Activated T-cell treated with anti-CD3 and anti-CD28 coated beads for 24 hours (primary cell): ENCODE data around the gene ENDOU.

Source experiments
- DNase-seq: peaks from one replicate; pipeline ENCODE4 v3.0.0-alpha.2; 2020; ENCODE audit warnings: low read depth

Gene ENDOU

GRCh38 chr12:47725091-47725772 is at the start of gene ENDOU:
ENDOU (minus strand) TSS chr12:47725490; CDS start chr12:47725413, 77 bp downstream.
- DNase-seq: no peak

DNA sequence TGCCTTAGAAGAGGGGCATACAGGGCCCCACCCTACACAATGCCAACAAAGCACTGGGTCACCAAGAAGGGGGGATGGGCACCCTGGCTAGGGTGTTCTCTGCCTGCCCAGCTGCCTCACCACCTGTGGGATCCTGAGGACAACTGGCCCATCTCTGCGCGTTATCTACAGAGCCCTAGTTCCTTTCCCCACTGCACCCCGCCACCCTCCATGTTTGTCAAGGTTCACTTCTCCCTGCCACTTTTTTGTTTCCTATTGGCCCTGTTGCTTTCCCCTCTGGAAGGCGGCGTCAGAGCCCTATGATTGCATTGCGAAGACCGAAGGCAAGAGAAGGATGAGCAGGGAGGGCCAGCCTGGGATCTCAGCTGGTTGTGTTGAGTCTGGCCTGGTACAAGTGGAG is 49.4 kb upstream of the ENDOU start:
- DNase-seq: no peak

GRCh38 chr12:47773858-47774580 is 48.7 kb upstream of the ENDOU start:
- DNase-seq: no peak

DNA sequence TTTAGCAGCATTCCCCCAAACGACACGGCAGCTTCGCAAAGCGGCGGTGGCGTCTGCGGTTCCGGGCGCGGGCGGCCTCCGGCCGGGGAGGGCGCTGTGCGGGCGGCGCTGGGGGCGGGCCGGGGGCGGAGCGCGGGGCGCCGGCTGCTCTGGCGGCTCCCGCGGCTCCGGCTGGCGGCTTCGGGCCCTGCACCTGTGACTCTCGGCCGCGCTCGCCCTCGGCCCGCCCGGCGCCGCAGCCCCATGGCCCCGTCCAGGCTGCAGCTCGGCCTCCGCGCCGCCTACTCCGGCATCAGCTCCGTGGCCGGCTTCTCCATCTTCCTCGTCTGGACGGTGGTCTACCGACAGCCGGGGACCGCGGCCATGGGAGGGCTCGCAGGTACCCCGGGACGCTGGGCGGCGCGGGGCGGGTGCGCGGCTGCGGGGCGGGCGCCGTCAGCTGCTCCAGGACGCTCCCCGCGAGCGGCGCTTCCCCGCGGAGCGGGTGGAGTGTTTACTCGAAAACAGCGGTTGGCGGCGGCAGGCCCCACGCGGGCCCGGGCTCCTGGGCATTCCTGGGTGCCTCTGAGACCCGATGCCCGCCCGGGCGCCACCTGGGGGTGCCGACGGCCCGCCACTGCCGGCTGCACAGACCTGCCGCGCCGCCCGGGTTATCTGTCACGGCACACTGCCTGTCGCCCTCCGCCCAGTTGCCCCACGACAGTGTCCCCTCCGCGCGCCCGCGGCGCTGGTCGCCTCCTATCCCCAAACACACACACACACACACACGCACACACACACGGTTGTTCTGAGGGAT is 48.0 kb upstream of the ENDOU start, which contains the start of gene SLC48A1:
Gene SLC48A1, plus strand, starts transcription at position 177 of the 796 bp plus-strand sequence. Its CDS starts 67 bp downstream, at position 244.
- peak; percentile 59 for DNase-seq

DNA sequence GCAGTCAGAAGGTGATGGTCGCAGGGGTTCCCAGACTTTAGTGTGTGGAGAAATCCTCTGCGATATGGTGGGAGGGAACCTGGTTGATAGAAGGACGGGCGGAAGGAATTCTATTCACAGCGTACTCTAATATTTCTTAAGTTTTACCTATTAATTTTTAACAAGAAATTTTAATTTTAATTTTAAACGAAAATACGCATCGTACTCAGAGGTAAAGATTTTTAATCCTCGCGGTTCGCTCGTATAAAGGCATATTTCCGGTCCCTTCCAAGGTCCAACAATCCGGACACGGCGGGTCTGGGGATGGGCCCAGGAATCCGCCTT is 47.4 kb upstream of the ENDOU start:
- DNase-seq: no peak

- DNase-seq: no peak
These were observed 46.9 kb upstream of the ENDOU start for GRCh38 chr12:47772094-47772660.

GRCh38 chr12:47771304-47771703 is 46.0 kb upstream of the ENDOU start:
- no peak for DNase-seq

DNA sequence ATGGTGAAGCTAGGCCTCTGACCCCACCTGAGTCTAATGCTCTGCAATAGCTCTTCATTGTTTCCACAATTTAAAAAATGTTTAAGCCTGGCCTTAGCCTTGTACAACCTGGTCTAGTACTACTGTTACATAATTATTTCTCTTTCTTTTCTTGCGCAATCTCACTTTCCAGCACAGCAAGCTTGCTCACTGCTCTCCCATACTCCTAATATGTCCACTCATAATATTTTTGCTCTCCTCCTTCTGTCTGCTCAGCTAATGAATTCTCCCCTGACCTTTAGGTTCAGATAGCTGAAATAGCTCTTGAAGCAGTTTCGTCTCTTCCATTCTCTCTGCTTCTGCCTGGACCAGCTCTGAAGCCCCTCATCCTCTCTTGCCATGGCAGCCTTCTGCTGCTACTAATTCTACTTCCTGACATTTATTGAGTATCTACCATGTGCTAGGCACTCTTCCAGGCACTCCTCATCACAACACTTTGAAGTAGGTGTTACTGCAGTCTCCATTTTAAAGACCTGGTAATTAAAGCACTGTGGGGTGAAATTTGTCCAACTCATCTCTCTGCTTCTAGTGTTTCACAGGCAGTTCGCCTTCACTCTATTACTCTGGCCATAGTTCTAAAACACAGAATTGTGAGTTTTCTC is 44.9 kb upstream of the ENDOU start:
- no peak for DNase-seq

DNA sequence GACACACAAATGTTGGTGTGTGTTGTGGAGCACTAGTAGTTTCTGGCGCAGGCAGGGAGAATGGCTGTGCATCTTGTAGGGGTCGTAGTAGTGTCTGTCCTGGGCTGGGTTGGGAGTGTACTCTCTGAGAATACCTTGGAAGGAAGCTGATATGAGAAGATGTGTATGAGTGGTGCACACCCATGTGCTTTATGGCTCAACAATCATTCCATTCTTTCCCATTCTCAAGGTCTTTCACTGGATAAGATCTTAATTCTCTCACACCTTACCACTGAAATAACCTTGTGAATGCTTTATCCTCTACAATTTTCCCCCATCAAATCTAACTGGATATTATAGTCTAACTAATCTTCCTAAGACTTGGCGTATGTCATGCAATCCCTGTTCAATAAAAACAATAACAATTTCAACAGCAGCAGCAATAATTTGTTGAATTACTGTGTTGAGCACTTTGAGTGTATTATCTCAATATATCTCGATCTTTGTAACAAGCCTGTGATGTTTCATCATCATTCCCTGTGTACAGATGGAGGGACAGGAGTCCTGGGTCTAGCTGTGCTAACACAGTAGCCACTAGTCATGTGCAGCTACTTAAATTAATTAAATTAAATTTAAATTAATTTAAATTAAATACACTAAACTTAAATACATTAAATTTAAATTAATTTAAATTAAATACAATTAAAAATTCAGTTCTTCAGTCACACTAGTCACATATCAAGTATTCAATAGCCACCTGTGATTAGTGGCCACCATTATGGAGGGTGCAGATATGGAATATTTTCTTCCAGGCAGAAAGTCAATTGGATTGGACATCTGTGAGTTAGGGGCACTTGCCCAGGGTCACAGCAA is 44.2 kb upstream of the ENDOU start:
- no peak for DNase-seq

DNA sequence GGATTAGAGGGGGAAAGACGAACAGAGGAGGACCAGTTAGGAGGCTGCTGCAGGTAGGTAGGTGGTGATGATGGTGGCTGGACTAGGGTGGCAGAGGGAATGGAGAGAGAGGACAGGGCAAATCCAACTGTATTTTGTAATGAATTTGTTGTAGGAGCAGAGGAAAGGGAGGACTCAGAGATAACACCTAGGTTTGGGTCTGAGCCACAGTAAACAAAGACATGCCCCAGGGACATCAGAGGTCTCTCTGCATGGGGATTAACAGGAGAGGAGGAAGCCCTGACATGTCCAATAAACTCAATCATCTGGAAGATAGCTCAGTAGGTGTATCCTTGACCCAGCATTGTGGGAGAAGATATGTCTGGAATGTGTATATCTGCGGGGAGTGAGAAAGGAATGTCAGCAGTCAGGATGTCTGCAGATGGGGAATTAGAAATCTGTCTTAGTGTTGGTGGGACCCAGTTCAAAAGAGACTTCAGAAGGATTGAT is 43.1 kb upstream of the ENDOU start:
- DNase-seq: no peak

DNA sequence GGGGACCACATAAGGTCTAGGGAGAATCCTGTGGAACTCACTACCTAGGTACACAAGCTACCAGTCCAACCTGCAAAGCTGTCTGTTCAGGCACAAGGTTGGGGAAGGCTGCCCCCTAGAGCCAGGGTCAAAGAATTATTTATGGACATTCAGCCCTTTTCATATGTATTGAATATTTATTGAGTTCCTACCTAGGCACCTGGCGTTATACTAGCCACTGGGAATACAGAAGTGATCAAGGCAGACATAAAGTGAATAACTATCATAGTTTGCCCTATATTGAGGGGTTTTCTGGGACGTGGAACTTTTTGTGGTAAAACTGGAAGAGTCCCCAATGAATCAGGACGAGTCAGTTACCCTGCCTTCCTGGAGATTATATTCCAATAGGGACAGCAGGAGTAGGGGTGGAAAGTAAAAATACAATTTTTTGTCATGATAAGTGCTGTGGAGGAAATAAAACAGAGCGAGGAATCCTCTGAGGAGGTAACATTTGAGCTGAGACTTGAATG is 42.0 kb upstream of the ENDOU start:
- peak; percentile 62 for DNase-seq

GRCh38 chr12:47766502-47767215 is 41.4 kb upstream of the ENDOU start:
- DNase-seq: no peak

DNA sequence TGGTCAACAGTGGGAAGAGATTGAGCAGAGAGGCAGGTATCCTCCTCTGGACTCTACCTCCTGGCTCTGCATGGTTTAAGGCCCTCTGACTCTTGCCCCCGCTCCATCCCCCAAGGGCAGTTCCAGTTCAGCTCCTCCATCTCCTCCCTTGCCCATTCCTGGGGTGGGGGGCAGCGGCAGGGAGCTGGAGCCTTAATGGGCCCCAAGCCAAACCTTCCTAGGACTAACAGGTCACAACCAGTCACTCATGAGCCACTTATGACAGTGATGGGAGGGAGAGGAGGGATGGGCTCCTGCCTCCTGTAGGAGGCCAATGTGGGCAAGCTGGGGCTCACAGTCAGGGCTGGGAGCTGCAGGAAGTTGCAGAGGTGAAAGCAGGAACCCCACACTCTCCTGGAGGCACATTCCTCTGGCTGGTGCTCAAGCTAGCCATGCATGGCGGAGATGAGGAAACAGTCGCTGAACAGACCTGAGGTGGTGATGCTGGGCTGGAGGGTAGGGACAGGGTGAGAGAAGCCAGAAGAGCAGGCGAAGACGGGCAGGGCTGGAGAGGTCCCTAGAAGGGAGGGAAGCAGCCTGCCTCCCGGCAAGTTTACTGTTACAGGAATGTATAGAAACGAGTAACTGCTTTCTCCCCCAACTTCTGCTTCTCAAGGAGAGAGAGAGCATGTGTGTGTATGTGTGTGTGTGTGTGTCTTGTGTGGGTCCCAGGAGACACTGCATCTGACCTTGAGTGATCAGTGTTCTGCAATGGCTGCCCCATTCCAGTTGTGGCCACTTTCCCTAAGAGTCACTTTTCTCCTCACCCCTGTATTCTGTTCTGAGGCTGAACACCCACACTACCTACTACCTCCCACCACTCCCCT is 38.4 kb upstream of the ENDOU start:
- no peak for DNase-seq

DNA sequence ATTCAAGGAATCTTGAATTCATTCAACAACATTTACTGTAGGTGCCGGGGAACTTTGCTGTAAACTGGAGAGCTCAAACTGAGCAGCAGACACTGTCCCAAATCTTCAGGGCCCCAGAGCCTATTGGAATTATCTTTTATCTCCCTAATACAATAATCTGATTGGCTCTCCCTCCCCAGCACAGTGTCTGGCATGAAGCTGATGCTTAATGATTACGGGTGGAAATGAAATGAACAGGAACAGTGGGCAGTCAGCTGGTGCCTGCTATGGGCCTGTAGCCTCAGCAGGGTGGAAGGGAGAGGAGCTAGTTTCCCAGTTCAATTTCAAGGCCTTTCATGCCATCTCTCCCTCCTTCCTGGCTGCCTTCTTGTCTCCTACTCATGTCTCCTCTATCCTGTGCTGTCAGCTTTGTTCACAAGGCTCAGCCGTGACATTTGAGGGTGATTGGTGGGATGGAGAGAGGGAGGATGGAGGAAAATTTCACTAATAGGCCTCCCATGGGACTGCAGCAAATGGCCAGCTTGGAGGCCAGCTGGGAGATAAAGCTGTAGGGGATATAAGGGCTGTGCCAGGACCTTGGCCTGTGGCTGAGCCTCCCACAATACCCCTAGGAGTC is 37.7 kb upstream of the ENDOU start:
- no peak for DNase-seq

GRCh38 chr12:47758834-47759690 is 33.8 kb upstream of the ENDOU start, which contains the start of gene RAPGEF3:
RAPGEF3 (minus strand) TSS chr12:47758880; CDS start chr12:47758556, 324 bp downstream.
- DNase-seq: peak; percentile 60

GRCh38 chr12:47758584-47758833 is 33.2 kb upstream of the ENDOU start:
- DNase-seq: no peak

- no peak for DNase-seq
These were observed 32.7 kb upstream of the ENDOU start for GRCh38 chr12:47757840-47758583.
